Brain microvascular endothelial cell (primary cell): ENCODE results near the gene HM13.

Experiments used
- DNase-seq: peaks from one replicate; pipeline ENCODE4 v3.0.0-alpha.2; 2020
- H3K27ac ChIP-seq: fragments of 250-450 bp; sonication (Bioruptor Pico); 2 replicates; pipeline ENCODE4 v1.5.1; 2020; ENCODE audit warnings: mild to moderate bottlenecking, moderate library complexity
- H3K27me3 ChIP-seq: fragments of 250-450 bp; sonication (Bioruptor Pico); replicated peaks from 2 replicates; pipeline ENCODE4 v1.5.1; 2020; ENCODE audit warnings: mild to moderate bottlenecking
- H3K36me3 ChIP-seq: fragments of 250-450 bp; sonication (Bioruptor Pico); replicated peaks from 2 replicates; pipeline ENCODE4 v1.5.1; 2020; ENCODE audit warnings: mild to moderate bottlenecking
- H3K4me3 ChIP-seq: 2 replicates; pipeline ENCODE4 v1.5.1; 2011; ENCODE audit warnings: low read depth, mild to moderate bottlenecking, control low read depth, low read length, moderate library complexity
- CTCF ChIP-seq: IDR thresholded peaks from 2 replicates; pipeline ENCODE4 v1.5.1; 2011; ENCODE audit warnings: low read depth, mild to moderate bottlenecking, moderate library complexity, low read length, control low read depth, inconsistent platforms; ENCODE audit errors: missing control alignments
- in situ Hi-C: cut with HindIII; loops from 2 replicates; pipeline ENCODE4 v1.10.0; 2017; ENCODE audit warnings: low sequenced_read_pairs, low pct_ligation_motif_present

Gene HM13

GRCh38 chr20:31565699-31566318, 51.6 kb downstream of the HM13 start:
- Histone ChIP-seq H3K27ac (no peak overlapping the region), H3K27me3 (no peaks in the 10 kb centered on the region), H3K36me3 (peaks cover 36% of the 10 kb centered on the region), H3K4me3 (no peak overlapping the region)
- no peak for DNase-seq
- in situ Hi-C loops: loop anchor here (5.0 kb wide), 1 partner anchor 46 kb away; no protein-coding TSS in a partner anchor
- no peak for TF ChIP-seq CTCF

GRCh38 chr20:31566319-31566657, 52.0 kb downstream of the HM13 start:
- Histone ChIP-seq H3K4me3 (no peak overlapping the region), H3K27me3 (no peaks in the 10 kb centered on the region), H3K27ac (no peak overlapping the region), H3K36me3 (peaks cover 36% of the 10 kb centered on the region)
- DNase-seq: no peak
- in situ Hi-C loops: loop anchor here (5.0 kb wide), 1 partner anchor 46 kb away; no protein-coding TSS in a partner anchor
- TF ChIP-seq CTCF: no peak

GRCh38 chr20:31566658-31567379, 52.6 kb downstream of the HM13 start:
- Histone ChIP-seq H3K27ac (no peak overlapping the region), H3K4me3 (no peak overlapping the region), H3K36me3 (peaks cover 31% of the 10 kb centered on the region), H3K27me3 (no peaks in the 10 kb centered on the region)
- in situ Hi-C loops: loop anchor here (5.0 kb wide), 1 partner anchor 45 kb away; no protein-coding TSS in a partner anchor
- DNase-seq: no peak
- TF ChIP-seq CTCF: no peak

DNA sequence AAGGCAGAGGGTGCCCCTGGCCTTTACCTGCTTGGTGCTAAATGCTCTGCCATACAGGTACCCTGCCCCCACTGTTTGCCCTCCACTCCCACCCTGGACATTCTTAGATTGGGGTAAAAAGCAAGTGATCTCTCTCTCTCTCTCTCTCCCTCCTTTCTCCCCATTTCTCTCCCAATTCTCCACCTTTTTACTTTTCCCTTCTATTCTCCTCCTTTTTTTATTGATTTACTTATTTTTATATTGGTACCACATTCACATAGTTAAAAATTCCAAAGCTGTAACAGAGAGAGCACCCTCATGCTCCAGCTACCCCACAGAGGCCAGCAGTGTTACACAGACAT, 53.1 kb downstream of the HM13 start:
- in situ Hi-C loops: loop anchor here (5.0 kb wide), 1 partner anchor 45 kb away; no protein-coding TSS in a partner anchor
- no peak for TF ChIP-seq CTCF
- Histone ChIP-seq H3K36me3 (peaks cover 27% of the 10 kb centered on the region), H3K27ac (no peak overlapping the region), H3K4me3 (no peak overlapping the region), H3K27me3 (no peaks in the 10 kb centered on the region)
- no peak for DNase-seq

DNA sequence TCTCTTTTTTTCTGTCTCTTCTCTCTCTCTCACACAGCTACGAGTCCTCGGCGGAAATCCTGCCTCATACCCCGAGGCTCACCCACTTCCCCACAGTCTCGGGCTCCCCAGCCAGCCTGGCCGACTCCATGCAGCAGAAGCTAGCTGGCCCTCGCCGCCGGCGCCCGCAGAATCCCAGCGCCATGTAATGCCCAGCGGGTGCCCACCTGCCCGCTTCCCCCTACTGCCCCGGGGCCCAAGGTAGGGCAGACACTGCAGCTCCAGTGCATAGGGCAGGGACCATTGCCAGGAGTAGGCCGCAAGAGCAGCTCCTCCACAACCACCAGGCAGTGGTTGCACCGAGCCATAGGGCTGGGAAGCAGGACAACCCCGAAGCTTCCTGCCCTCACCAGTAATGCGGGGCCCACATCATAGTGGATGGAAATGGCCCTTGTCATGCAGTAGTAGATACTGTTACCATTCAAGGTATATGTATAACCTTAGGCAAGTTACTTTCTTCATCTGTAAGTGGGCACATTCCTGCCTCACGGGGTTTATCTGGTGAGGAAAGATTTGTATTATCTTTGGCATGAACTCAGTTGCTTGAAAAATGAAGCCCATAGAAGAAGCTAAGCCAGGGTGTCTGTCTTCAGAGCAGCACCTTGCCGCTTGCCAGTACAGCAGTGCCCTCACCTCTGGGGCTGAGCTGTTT, 53.9 kb downstream of the HM13 start:
- H3K36me3 ChIP-seq: peaks cover 20% of the 10 kb centered on the region
- no peak overlapping the region for H3K4me3 ChIP-seq

More for the DNA sequence above, 53.9 kb downstream of the HM13 start:
- Histone ChIP-seq H3K27me3 (no peaks in the 10 kb centered on the region), H3K27ac (no peak overlapping the region)
- no peak for DNase-seq
- in situ Hi-C loops: loop anchor here (5.0 kb wide), 1 partner anchor 44 kb away; no protein-coding TSS in a partner anchor
- peak; percentile 9 for TF ChIP-seq CTCF
